ENCODE results near the gene ADM2. TPM values are rescaled to one million over a fixed set of nuclear protein-coding genes. Genes with fewer than 3 reads are reported as not detected.

The ADM2 gene
- total RNA-seq, 5 donors from 2014 or later (not counting 1 experiment from before 2014, with no cell fraction given), result 1.5 to 11.3 (median 10.7) TPM

Other genes with a start within 250 kb of the ADM2 start
- 100 to 1,000 TPM; 129 to 144 (median 132) TPM for gene TUBGCP6, start 236.5 kb upstream of the ADM2 start, total RNA-seq
- gene HDAC10, start 230.3 kb upstream of the ADM2 start, total RNA-seq, result 100 to 1,000 TPM; 101 to 152 (median 128) TPM
- 1 to 10 TPM; 1.7 to 3.1 (median 2.9) TPM for gene MAPK12, start 219.9 kb upstream of the ADM2 start, total RNA-seq
- 1 to 10 TPM; 3.5 to 8.9 (median 5.6) TPM for gene MAPK11, start 211.2 kb upstream of the ADM2 start, total RNA-seq
- 10 to 100 TPM in 1 of 5 donors, 1 to 10 TPM in 4; 4.3 to 11.8 (median 6.5) TPM for gene PLXNB2, start 173.9 kb upstream of the ADM2 start, total RNA-seq
- gene DENND6B, start 154.5 kb upstream of the ADM2 start, total RNA-seq, result 1 to 10 TPM; 2.1 to 5.0 (median 3.5) TPM
- gene PPP6R2, start 138.2 kb upstream of the ADM2 start, total RNA-seq, result 100 to 1,000 TPM in 1 of 5 donors, 10 to 100 TPM in 4; 71.2 to 105 (median 96.8) TPM
- 100 to 1,000 TPM; 193 to 318 (median 308) TPM for gene SBF1, start 6.5 kb upstream of the ADM2 start, total RNA-seq
- gene MIOX, start 5.3 kb downstream of the ADM2 start, total RNA-seq, result under 1 TPM in 4 of 5 donors, not detected in 1; 0.36 to 0.70 (median 0.54) TPM
- 100 to 1,000 TPM in 4 of 5 donors, 10 to 100 TPM in 1; 90.5 to 188 (median 185) TPM for gene LMF2, start 26.2 kb downstream of the ADM2 start, total RNA-seq
- gene NCAPH2, start 26.7 kb downstream of the ADM2 start, total RNA-seq, result 100 to 1,000 TPM in 2 of 5 donors, 10 to 100 TPM in 3; 80.1 to 110 (median 94.6) TPM
- 1 to 10 TPM; 3.3 to 5.6 (median 4.0) TPM for gene SCO2, start 44.1 kb downstream of the ADM2 start, total RNA-seq
- 10 to 100 TPM; 11.6 to 29.1 (median 14.9) TPM for gene TYMP, start 48.5 kb downstream of the ADM2 start, total RNA-seq
- gene KLHDC7B, start 64.4 kb downstream of the ADM2 start, total RNA-seq, result 1 to 10 TPM; 3.7 to 6.7 (median 5.4) TPM
- not detected for gene SYCE3, start 81.4 kb downstream of the ADM2 start, total RNA-seq
- gene CPT1B, start 96.9 kb downstream of the ADM2 start, total RNA-seq, result 100 to 1,000 TPM in 1 of 5 donors, 10 to 100 TPM in 4; 61.9 to 113 (median 94.5) TPM
- 100 to 1,000 TPM; 151 to 209 (median 203) TPM for gene CHKB, start 101.3 kb downstream of the ADM2 start, total RNA-seq
- gene MAPK8IP2, start 119.2 kb downstream of the ADM2 start, total RNA-seq, result under 1 TPM; 0.13 to 0.55 (median 0.39) TPM
- 100 to 1,000 TPM in 1 of 5 donors, 10 to 100 TPM in 4; 68.3 to 105 (median 90.6) TPM for gene ARSA, start 146.6 kb downstream of the ADM2 start, total RNA-seq
- under 1 TPM; 0.22 to 0.47 (median 0.28) TPM for gene SHANK3, start 191.3 kb downstream of the ADM2 start, total RNA-seq